Measurements from ENCODE around the gene ASTL. TPM values are rescaled to one million over a fixed set of nuclear protein-coding genes. Genes with fewer than 3 reads are reported as not detected.

The ASTL gene
- total RNA-seq, 1 donor from 2014 or later: not detected

DNA sequence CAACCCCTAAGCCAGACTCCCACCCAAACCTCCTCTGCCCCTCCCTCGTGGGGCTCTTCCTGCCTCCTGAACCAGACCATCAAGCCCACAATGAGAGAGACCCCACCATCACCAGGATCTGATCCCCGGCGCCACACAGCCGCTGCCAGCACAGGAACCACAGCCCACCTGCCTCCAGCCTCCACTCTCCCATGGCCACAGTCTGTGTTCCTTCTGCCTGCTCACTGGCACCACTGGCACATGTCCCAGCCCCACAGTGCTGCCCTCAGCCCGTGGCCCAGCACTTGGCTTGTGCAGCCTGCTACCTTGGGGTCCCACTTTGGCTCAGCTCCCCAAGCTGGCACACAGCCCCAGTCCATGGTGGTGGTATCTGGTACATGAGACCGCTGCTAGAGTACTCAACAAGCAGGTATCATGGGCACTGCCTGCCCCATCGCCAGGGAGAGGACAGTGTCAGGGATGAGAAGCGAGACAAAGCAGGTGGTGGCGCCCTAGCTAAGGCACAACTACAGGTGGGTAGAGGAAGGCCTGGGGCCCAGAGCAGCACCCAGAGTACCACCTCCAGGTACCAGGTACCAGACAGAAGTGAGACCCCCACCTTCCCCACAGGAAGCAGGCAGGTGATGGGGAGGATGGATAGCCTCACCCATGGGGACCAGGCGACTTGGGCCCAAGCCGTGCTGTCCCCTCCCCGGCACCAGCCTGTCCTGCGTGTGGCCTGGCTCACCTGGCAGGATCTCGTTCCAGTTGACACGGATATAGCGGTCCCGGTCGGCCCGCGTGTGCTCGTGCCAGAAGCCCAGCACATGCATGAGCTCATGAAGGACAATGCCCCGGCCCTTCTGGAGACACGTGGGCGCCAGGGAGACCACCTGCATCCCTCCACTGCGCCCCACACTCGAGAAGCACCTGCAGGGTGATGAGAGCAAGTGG, 6.2 kb downstream of the ASTL start:
- Mint-ChIP-seq H3K9me3 (no peaks in the 10 kb centered on the region), H3K36me3 (no peaks in the 10 kb centered on the region), H3K27me3 (peaks cover 27% of the 10 kb centered on the region), H3K4me1 (ENCODE audit: unreplicated experiment) (no peaks in the 10 kb centered on the region), H3K4me3 (no peak overlapping the region), H3K27ac (no peak overlapping the region)
- TF ChIP-seq, protein P1, sequence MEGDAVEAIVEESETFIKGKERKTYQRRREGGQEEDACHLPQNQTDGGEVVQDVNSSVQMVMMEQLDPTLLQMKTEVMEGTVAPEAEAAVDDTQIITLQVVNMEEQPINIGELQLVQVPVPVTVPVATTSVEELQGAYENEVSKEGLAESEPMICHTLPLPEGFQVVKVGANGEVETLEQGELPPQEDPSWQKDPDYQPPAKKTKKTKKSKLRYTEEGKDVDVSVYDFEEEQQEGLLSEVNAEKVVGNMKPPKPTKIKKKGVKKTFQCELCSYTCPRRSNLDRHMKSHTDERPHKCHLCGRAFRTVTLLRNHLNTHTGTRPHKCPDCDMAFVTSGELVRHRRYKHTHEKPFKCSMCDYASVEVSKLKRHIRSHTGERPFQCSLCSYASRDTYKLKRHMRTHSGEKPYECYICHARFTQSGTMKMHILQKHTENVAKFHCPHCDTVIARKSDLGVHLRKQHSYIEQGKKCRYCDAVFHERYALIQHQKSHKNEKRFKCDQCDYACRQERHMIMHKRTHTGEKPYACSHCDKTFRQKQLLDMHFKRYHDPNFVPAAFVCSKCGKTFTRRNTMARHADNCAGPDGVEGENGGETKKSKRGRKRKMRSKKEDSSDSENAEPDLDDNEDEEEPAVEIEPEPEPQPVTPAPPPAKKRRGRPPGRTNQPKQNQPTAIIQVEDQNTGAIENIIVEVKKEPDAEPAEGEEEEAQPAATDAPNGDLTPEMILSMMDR (conservative IDR thresholded peaks at IDR 0.05): no peak
- no peak for DNase-seq (ENCODE audit: extremely low spot score, unreplicated experiment)

DNA sequence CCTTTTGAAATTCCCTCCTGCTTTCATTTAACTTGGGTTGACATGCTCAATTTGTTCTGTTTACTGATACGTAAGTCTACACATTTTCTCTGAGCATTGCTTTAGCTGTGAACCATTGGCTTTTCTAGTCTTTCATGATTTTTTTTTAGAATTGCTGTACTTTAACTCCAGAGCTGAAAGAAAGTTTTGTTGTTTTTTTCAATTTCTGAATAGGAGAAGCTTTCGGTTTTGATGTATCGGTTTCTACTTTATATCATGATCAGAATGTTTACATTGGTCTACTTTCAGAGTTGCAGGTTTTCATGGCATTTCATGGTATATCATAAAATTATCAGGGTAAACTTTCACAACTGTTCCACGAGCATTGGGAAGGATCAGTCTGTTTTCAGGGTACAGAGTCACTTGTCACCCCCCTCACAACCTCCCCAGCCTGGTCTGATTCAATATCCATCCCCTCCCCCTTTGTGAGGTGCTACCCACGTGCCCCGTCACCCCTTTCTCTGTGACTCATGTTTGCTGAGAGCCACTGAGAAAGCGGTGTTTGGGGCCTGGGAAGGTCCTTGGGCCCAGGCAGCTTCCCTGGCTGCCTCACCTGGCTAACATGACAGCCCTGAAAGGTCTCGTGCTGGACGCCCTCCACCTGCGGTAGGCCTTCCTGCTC, 7.0 kb downstream of the ASTL start:
- TF ChIP-seq, protein P1 (conservative IDR thresholded peaks at IDR 0.05): no peak
- no peak for DNase-seq (ENCODE audit: extremely low spot score, unreplicated experiment)
- Mint-ChIP-seq H3K27me3 (peaks cover 31% of the 10 kb centered on the region), H3K9me3 (no peaks in the 10 kb centered on the region), H3K4me1 (ENCODE audit: unreplicated experiment) (no peaks in the 10 kb centered on the region), H3K36me3 (no peaks in the 10 kb centered on the region), H3K27ac (no peak overlapping the region), H3K4me3 (no peak overlapping the region)

DNA sequence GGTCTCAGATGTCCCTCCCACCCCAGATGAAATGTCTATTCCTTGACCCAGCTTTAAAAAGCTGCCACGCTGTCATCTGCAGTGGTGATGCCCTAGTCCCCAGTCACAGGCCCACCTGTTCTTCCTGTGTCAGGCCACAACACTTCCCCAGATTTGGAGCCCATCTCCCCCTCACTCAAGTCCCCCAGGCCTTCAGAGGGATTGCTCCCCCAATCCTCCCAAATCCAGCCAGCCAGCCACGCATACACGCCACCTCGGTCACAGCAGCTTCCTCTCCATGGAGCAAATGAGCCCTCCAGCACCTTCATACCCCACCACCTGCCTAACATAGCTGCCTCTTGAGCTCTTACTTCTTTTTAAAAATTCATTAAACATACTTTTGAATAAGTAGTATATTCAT, 7.8 kb downstream of the ASTL start:
- H3K4me3 Mint-ChIP-seq: no peak overlapping the region
- no peak for DNase-seq (ENCODE audit: extremely low spot score, unreplicated experiment)
- no peaks in the 10 kb centered on the region for H3K9me3 Mint-ChIP-seq
- TF ChIP-seq, protein P1 (conservative IDR thresholded peaks at IDR 0.05): no peak
- H3K4me1 Mint-ChIP-seq (ENCODE audit: unreplicated experiment): no peaks in the 10 kb centered on the region
- no peak overlapping the region for H3K27ac Mint-ChIP-seq
- H3K36me3 Mint-ChIP-seq: no peaks in the 10 kb centered on the region
- peaks cover 36% of the 10 kb centered on the region for H3K27me3 Mint-ChIP-seq

DNA sequence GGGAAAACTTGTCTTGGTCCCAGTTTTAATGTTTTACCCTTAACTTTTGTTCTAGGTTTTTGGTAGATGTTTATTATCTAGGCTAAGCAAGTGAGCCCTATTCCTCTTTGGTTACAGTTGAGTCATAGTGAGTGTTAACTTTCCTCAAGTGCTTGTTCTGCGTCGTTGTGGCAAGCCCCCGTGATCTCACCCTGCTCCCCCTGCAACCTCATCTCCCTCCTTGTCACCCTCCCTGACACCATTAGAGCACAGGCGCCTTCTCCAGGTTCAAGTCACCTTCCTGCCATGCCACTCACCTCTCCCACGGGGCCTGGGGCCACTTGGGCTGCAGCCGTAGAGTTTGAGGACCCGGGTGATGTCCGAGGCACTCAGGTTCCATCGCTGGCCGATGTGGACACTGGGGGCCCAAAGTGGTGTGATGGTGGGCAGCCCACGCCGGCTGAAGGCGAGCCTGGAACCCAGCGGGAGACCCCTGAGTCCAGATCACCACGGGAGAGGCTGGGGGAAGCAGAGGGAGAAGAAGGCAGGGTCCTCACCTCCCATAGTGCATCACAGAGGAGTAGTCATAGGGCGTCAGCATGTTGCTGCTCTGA, 8.7 kb downstream of the ASTL start:
- H3K4me1 Mint-ChIP-seq (ENCODE audit: unreplicated experiment): no peaks in the 10 kb centered on the region
- H3K27ac Mint-ChIP-seq: no peak overlapping the region
- H3K36me3 Mint-ChIP-seq: no peaks in the 10 kb centered on the region
- peaks cover 39% of the 10 kb centered on the region for H3K27me3 Mint-ChIP-seq
- no peak for DNase-seq (ENCODE audit: extremely low spot score, unreplicated experiment)
- TF ChIP-seq, protein P1 (conservative IDR thresholded peaks at IDR 0.05): no peak
- H3K9me3 Mint-ChIP-seq: no peaks in the 10 kb centered on the region
- H3K4me3 Mint-ChIP-seq: no peak overlapping the region

DNA sequence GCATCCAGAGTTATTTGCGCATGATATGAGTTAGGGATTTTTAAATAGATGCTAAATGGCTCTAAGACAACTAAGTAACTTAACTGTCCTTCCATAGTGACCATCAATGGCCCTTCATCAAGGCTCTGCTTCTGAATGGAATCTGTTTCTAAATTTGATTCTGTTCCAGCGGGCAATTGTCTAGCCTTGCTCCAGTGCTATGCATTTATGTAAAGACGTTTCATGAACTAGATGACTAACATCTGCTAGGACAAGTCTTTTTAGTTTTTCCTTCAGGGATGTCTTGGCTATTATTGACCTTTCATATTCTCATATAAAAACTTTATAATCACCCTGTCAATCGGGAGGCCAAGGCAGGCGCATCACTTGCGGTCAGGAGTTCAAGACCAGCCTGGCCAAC, 9.8 kb downstream of the ASTL start:
- Mint-ChIP-seq H3K36me3 (no peaks in the 10 kb centered on the region), H3K9me3 (no peaks in the 10 kb centered on the region), H3K4me1 (ENCODE audit: unreplicated experiment) (no peaks in the 10 kb centered on the region), H3K4me3 (no peak overlapping the region), H3K27me3 (peaks cover 39% of the 10 kb centered on the region), H3K27ac (no peak overlapping the region)
- DNase-seq (ENCODE audit: extremely low spot score, unreplicated experiment): no peak
- TF ChIP-seq, protein P1 (conservative IDR thresholded peaks at IDR 0.05): no peak
